Left lobe of liver (tissue), 2 donors: ENCODE measurements around the gene HS3ST3B1. TPM values are rescaled to one million over a fixed set of nuclear protein-coding genes. Genes with fewer than 3 reads are reported as not detected.

Experiments
- ATAC-seq: fragments of 200-7000 bp; cut with Tn5 transposase; one replicate; pipeline ENCODE4 v1.9.1; 2020; ENCODE audit warnings: mild to moderate bottlenecking, moderate library complexity
- DNase-seq: peaks from one replicate; pipeline ENCODE4 v3.0.0-alpha.2; 2020; ENCODE audit warnings: low spot score
- total RNA-seq: library from RNA; stranded (reverse); gene quantifications from one replicate; pipeline ENCODE4 v1.2.1, GENCODE V29; 2021
- donor health status: DM: no; HTN: no; CAD: no; lungs with moderate emphysema.
- donor health status: DM: no; HTN: yes; CAD: no.

The HS3ST3B1 gene
- total RNA-seq, 1 donor from 2014 or later = 39.8 TPM

- DNase-seq (peak; percentile 87), ATAC-seq (peak; percentile 57)
Measured at GRCh38 chr17:14302431-14303099, 1.7 kb downstream of the HS3ST3B1 start.

DNA sequence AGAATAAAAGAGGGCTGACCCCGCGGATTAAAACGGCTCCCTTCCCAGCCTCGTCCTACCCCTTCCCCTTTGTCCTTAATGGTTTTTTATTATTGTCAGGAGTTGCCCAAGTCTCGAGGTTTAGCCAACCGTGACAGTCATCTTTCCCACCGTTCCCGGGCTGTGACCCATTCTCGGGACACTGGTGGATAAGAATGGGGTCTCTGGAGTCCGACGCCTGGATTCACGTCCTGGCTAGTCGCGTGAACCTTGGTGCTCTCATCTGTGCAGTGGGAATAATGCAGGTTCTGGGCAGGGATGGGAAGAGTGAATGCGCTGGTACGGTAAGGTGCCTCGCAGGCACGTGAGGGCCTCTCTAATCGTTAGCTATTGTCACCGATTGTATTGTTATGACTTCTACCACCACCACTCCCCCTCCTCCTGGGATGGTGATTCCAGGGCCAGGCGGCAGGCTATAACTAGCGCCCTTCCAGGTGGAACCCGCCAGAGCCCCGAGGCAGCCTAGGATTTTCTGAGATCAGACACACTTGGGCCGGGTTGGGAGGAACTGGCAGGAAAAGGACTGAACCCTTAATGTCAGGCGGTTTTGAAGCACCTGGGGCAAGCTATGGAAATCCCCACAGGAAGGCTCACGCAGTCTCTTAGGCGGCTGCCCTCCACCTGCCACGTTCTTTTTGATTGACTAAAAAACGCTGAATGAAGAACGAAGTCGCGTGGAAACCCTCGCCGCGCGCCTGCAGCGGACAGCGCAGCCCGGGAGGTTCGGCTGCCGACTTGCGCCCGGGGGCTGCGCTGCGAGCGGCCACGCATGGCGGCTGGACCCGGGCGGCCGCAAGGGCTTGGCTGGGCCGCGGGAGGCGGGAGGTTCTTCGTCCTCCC lies 2.7 kb downstream of the HS3ST3B1 start:
- ATAC-seq = peak; percentile 1
- DNase-seq = no peak

DNA sequence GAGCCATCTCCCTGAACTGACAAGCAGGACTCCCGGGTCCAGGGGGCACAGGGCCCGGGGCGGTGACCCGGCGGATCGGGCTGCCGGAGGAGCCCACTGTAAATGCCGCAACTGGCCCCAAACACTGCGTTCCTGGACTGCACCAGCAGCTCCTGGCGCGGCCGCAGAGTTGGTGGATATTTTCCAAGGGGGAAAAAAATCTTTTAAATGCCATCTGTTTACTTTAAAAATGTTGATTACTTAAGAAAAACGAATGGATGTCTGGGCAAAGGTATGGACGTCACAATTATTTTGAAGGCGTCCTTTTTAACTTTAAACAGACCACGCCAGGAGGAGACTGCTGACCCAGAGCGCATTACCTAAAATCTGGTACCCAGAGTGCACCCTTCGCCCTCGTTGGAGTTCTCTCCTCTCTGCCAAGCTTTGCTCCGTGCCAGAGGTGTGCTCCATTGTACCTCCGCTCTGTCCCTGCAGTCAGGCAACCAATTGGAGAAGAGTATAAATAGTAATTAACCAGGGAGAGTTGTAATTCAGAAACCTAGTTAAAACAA lies 3.4 kb downstream of the HS3ST3B1 start:
- ATAC-seq = peak; percentile 28
- peak; percentile 81 for DNase-seq

- no peak for DNase-seq
- no peak for ATAC-seq
Measured at GRCh38 chr17:14304773-14305517, 4.1 kb downstream of the HS3ST3B1 start.

DNA sequence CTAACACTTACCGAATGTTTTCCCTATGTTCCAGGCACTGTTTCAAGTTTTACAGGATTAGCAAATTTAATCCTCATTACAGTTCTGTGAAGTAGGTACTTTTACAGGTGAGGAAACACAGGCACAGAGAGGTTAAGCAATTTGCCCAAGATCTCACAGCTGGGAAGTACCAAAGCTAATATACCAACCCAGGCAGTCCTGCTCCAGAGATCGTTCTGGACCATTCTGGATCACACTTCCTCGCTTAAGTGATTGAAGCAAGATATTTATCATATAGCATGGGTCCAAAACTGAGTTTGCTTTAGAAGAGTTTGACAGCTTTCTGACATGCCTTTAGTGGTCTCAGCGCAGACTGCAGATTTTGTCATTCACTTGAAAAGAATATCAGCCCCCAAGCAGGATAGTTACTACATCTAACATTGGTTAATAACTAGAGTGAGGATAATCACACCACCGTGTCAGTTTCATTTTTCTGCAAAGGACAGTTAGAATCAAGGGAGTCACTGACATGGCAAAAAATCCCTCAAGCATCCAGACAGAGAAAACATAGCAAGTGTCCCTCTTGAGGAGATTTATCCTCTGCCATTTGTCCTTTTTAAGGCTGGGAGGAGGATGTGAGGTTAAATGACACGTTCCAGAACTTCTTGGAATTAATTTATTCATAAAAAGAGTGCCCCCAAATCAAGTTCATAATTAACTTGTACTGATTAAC lies 5.1 kb downstream of the HS3ST3B1 start:
- DNase-seq (no peak), ATAC-seq (no peak)

DNA sequence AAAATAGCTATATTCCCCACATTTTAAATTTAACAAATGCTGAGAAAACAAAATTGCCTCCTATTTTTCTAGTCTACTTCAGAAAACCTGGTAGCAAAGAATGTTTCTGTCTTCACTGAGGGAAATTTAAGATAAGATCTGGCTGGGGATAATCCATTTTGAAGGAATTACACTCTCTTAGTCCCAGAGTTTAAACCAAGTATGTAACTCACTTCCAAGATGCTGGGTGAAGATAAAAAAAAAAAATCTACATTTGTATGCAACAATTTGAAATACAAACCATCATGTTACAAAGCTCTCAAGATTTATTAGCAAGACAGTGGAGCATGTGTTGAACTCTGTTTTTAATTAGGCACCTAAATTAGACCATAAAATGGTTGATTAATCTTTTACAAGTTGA lies 5.7 kb downstream of the HS3ST3B1 start:
- no peak for DNase-seq
- ATAC-seq = no peak

DNA sequence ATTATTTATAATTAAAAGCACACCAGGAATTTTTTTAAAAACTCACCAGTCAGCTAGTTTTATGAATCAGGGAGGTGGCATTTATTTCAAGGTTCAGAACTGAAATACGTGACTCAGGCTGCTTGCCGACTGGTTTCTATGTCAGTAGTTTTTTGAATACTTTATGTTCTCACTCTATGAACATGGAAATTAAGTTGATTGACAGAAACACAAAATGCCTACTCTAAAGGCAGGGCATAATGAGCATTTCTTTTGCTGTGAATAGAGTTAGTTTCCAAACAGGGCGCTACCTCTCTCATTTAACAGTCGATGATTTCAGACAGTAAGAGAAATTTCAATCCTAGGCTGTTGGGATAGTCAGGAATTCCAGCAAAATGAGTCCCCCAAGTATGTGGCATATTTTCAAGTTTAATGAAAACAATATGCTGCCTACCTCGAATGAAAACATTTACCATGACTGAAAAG lies 6.7 kb downstream of the HS3ST3B1 start:
- ATAC-seq = no peak
- DNase-seq = no peak

DNA sequence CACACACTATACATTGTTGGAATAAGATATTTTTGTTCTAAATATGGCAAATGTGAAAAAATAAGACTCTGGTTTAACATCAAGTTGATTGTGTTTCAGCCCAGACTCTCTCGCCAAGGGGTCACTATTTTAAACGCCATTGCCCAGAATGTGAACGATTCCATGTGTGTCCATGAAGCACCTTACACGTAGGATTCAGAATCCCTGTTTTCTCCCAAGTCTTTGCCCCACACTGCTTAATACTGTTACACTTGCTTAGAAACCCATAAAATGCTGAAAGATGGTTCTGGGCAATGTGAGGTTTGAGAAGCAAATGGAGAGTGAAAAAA lies 7.7 kb downstream of the HS3ST3B1 start:
- no peak for ATAC-seq

DNA sequence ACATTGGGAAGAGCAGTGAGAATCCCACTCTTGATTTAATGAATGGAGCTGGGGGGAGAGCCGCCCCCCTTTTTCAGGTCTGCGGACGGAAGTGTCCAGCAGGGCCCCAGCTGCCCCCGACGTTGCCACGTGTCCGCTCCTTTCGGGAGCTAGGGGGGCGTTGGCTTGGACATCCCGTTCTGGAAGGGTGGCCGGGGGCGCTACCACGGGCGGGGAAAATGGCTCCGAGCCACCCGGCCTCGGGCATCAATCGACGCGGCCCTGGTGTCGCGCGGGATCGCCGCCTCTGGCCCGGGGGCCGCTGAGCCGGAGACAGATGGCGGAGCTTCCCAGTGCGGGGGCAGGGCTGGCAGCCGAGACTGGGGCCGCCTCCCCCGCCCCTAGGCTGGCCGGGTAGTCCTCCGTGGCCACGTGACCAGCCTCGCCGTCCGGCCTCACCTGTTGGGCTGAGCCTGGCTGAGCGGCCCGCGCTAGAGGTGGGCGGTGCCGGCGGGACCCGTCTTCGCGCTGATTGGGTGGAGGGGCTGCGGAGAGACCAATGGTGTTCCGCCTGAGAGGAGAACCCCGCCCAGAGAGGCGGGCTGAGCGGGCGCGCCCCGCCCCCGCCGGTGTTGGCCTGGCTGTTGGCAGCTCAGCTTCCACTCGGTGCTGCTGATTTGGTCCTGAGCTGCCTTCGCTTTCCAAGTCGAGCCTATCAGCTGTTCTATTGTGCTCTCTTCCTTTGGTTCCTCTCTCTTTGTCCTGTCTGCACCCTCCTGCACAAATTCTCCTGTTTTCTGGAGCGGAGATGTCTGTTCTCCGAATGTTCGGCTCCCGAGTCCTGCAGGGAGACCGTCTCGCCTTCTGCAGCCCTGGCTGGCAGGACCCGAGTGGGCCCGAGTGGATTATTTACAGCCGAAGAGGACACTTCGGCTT lies 8.3 kb downstream of the HS3ST3B1 start:
- peak; percentile 95 for ATAC-seq
- peak; percentile 98 for DNase-seq

More for the DNA sequence above, 7.7 kb downstream of the HS3ST3B1 start:
- no peak for DNase-seq

- ATAC-seq (no peak), DNase-seq (no peak)
Measured at GRCh38 chr17:14310101-14310500, 9.2 kb downstream of the HS3ST3B1 start.

GRCh38 chr17:14310605-14311004 lies 9.7 kb downstream of the HS3ST3B1 start:
- DNase-seq = no peak

DNA sequence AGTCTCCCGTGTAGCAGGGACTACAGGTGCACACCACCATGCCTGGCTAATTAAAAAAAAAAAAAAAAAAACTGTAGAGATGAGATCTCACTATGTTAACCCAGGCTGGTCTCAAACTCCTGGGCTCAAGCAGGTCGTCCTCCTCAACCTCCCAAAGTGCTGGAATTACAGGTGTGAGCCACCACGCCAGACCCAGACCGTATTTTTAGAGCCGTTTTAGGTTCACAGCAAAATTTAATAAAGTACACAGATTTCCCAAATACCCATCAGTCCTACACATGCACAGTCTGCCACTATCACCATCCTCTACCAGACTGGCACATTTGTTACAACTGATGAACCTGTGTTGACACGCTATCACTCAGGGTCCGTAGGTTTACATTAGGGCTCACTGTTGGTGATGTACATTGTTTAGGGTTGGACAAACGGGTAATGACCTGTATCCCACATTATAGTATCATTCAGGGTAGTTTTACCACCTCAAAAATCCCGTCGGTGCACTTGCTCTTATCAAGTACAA lies 10.4 kb downstream of the HS3ST3B1 start:
- DNase-seq (no peak), ATAC-seq (no peak)

More at GRCh38 chr17:14310605-14311004, 9.7 kb downstream of the HS3ST3B1 start:
- ATAC-seq = no peak

GRCh38 chr17:14311981-14312380 lies 11.1 kb downstream of the HS3ST3B1 start:
- DNase-seq = no peak
- no peak for ATAC-seq

DNA sequence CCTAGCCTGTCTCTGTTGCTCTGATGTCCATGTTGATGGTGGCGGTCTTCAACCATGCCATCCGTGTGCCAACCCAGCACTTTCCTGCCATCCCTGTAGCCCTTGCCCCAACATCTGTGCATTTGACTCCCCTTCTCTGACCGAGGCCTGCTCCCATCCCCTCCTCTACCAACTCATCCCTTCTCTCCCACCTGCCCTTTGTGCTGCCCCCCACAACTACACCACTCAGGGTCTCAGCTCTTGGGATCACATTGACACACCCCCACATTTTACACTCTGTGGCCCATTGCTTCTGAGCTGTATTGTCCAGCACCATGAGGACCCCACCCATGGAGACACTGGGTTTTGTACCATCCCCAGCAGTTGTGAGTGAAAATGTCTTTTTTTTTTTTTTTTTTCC lies 11.6 kb downstream of the HS3ST3B1 start:
- DNase-seq (no peak), ATAC-seq (no peak)

DNA sequence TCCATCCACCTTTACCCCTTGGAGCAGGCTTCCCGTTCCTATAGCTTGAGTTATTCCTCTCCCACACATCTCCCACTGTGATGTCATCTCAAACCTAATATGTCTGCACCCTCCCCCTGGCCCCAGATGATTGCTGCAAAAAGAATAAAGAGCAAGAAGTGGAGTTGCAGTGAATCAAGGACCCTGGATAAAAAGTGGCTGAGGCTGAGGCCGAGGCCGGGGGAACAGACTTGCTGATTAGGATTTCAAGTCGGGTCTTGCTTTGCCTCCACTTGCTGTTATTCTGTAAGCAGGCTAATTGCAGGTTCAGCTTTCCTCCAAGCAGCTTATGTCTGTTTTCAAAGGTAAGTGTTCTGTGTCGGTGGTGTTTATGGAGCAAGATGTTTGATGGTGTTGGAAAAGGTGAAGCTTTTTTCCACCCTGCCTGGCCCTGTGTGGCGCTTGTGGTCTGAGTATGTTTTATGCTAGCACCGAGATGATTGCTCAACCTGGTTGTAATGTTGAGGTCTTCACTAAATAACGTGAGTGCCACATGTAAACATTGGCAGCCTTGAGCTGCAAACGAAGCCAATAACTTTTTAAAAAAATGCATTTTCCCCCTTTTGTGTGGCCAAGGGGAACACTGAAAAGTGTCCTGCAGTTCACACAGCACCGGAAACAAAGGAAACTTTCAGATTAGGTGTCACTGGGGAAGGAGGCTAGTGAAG lies 15.4 kb downstream of the HS3ST3B1 start:
- ATAC-seq (peak; percentile 72), DNase-seq (no peak)

DNA sequence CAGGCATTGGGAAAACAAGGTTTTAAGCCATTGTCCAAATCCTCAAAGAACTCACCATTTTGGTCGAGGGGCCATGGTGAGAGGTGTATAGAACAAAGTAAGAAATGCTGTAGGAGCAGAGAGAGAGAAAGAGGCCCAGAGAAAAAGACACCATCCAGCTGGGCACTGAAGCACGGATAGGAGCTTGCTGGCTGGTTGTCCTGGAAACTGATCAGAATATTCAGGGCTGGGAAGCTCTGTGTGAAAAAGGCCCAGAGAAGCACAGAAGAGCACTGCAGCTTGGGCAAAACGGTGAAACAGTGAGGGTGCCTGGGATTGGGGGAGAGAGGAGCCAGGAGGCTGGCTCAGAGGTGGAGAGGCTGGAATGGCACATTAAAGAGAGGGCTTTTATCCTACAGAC lies 16.5 kb downstream of the HS3ST3B1 start:
- ATAC-seq = no peak

DNA sequence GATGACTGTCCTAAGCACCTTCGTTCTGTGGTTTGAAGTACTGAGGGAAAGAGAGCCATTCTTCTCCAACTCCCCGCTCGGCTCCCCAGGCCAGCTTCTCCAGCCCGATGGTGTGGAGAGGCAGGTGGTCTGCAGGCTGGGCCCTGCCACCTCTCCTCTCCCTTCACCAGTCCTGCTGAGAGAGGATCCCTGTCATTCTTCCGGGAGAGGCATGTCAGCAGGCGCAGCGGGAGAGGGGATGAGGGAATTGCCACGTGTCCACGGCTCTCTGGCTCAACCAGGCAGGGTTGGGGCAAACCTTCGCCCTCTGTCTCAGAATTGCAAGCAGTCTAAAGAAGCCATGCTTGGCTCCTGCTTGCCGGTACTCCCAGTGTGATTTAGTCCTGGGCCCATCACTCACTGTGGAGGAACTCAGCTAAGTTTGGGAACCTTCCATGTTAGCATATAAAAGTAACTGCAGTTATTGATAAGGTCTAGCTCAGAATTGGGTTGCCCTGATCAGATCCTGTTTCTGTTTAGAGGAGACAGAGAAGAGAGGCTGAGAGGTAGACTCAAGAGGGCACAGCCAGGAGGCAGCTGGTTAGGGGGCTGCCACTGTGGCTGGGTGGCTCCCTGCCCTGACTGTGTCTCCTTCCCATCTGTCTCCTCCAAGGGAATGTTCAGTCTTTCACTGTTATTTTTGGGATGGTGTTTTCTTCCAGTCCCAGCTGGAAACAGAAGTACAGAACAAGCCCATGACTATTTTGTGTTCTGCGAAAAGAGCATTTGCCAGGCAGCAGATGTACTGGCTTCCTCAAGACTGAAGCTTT lies 17.4 kb downstream of the HS3ST3B1 start:
- no peak for DNase-seq
- no peak for ATAC-seq

More for the DNA sequence above, 16.5 kb downstream of the HS3ST3B1 start:
- no peak for DNase-seq

GRCh38 chr17:14318918-14319205 lies 18.0 kb downstream of the HS3ST3B1 start:
- DNase-seq (no peak), ATAC-seq (no peak)
